Measurements from ENCODE around the gene RNF115. TPM values are rescaled to one million over a fixed set of nuclear protein-coding genes. Genes with fewer than 3 reads are reported as not detected.

The RNF115 gene
- total and polyA plus RNA-seq, 4 donors: 3.2 to 10.0 (median 7.6) TPM

GRCh38 chr1:145863282-145864018 lies 39.6 kb upstream of the RNF115 start:
- WGBS: 87% methylated on average over 5 of the region's 5 CpGs
- Histone ChIP-seq H3K36me3 (ENCODE audit: control insufficient read depth in 4 of 4, insufficient read depth in 3 of 4, low read depth in 1 of 4, low read length in 3 of 4) (no peaks in the 10 kb centered on the region), H3K9me3 (ENCODE audit: control insufficient read depth in 4 of 4, low read length in 3 of 4) (no peaks in the 10 kb centered on the region), H3K27me3 (ENCODE audit: control insufficient read depth in 4 of 4, insufficient read depth in 4 of 4, low read length in 3 of 4) (no peaks in the 10 kb centered on the region), H3K27ac (ENCODE audit: low read depth in 1 of 2, low read length in 2 of 2) (no peak overlapping the region), H3K4me1 (ENCODE audit: control insufficient read depth in 4 of 4, insufficient read depth in 4 of 4, low read length in 3 of 4) (peaks cover 3 to 10% (median 6%) of the 10 kb centered on the region in 4 donors), H3K4me3 (ENCODE audit: low read depth in 1 of 3, low read length in 3 of 3) (no peak overlapping the region), H3K9ac (ENCODE audit: low read depth in 1 of 2, low read length in 2 of 2) (no peak overlapping the region)
- no peak for TF ChIP-seq ATF3 (IDR thresholded peaks at IDR 0.05)
- TF ChIP-seq GABPA (IDR thresholded peaks at IDR 0.05 in 1 of 2, conservative IDR thresholded peaks at IDR 0.05 in 1 of 2): no peak
- no peak for TF ChIP-seq HNF4G (IDR thresholded peaks at IDR 0.05)
- no peak for TF ChIP-seq REST (IDR thresholded peaks at IDR 0.05)
- TF ChIP-seq SP1 (IDR thresholded peaks at IDR 0.05): no peak
- no peak for TF ChIP-seq RXRA (IDR thresholded peaks at IDR 0.05)
- TF ChIP-seq EGR1 (IDR thresholded peaks at IDR 0.05; ENCODE audit: low read depth in 2 of 2): no peak
- TF ChIP-seq FOXA2 (IDR thresholded peaks at IDR 0.05): no peak
- TF ChIP-seq YY1 (IDR thresholded peaks at IDR 0.05): no peak
- no peak for DNase-seq (ENCODE audit: low spot score)

- no peak for TF ChIP-seq ATF3 (IDR thresholded peaks at IDR 0.05)
- no peak for TF ChIP-seq FOXA1 (IDR thresholded peaks at IDR 0.05)
- TF ChIP-seq REST (IDR thresholded peaks at IDR 0.05): peak; percentile 6
- peak overlapping the region; percentile 68 to 94 (median 83) for H3K4me3 ChIP-seq (ENCODE audit: low read depth in 1 of 3, low read length in 3 of 3)
- H3K27me3 ChIP-seq (ENCODE audit: control insufficient read depth in 4 of 4, insufficient read depth in 4 of 4, low read length in 3 of 4): no peaks in the 10 kb centered on the region
- H3K9ac ChIP-seq (ENCODE audit: low read depth in 1 of 2, low read length in 2 of 2): peak overlapping the region; percentile 49 to 79
- H3K4me1 ChIP-seq (ENCODE audit: control insufficient read depth in 4 of 4, insufficient read depth in 4 of 4, low read length in 3 of 4): peaks cover 5 to 14% (median 11%) of the 10 kb centered on the region in 4 donors
- peaks cover 0 to 14% (median 10%) of the 10 kb centered on the region in 4 donors for H3K36me3 ChIP-seq (ENCODE audit: control insufficient read depth in 4 of 4, insufficient read depth in 3 of 4, low read depth in 1 of 4, low read length in 3 of 4)
- under 1% methylated on average over 41 of the region's 41 CpGs for WGBS
- no peaks in the 10 kb centered on the region for H3K9me3 ChIP-seq (ENCODE audit: control insufficient read depth in 4 of 4, low read length in 3 of 4)
- peak; percentile 83 for DNase-seq (ENCODE audit: low spot score)
- H3K27ac ChIP-seq (ENCODE audit: low read depth in 1 of 2, low read length in 2 of 2): peak overlapping the region; percentile 73 to 86
Observed at GRCh38 chr1:145859491-145860023, 35.7 kb upstream of the RNF115 start.
